Ecto neural progenitor cell (in vitro differentiated cells): ENCODE data around the gene CATSPERD.
A peak's percentile ranks its signal among the peaks of the same experiment; 100 is the strongest.

Experiments
- DNase-seq: peaks from one replicate; pipeline ENCODE4 v3.0.0-alpha.2; 2018; ENCODE audit warnings: low spot score

The CATSPERD gene, protein sequence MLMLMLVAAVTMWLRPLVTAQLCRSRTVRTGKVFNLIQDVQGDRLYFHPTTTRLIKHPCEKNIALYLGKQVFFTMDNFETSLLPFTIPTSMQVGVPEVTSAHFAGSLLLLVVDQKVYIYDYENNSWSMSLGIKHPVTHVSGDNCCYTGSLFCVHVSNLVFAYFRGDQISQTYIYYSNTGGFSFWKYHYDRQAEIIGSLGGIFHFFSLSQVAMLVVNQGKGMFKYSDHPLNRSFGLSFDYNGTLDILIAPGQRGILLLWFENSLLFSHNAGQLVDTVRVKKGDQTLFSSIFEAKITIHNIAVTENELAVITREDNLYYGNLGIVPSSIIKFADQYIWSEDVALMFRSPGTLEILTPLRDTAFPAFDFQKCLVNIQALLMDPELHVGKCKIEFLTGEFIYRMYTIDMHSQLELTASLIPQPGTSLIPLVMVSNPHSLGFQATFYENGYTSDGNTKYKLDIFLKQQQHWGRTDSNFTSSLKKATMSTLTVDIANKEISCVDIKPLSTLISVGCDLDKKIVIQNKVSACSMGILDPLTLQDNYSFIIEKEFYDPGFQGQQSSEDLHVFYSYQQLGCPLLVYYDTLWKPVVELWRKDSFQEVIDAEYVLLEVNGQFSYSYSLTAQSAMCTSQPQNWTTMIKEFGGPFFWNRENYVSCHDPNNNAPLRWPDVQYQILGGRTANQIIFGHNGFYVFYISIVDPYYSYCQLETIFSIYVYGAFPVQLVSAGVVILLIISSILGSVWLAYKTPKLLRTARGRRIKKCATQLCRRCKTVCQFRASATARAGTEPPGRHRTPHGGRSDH

DNA sequence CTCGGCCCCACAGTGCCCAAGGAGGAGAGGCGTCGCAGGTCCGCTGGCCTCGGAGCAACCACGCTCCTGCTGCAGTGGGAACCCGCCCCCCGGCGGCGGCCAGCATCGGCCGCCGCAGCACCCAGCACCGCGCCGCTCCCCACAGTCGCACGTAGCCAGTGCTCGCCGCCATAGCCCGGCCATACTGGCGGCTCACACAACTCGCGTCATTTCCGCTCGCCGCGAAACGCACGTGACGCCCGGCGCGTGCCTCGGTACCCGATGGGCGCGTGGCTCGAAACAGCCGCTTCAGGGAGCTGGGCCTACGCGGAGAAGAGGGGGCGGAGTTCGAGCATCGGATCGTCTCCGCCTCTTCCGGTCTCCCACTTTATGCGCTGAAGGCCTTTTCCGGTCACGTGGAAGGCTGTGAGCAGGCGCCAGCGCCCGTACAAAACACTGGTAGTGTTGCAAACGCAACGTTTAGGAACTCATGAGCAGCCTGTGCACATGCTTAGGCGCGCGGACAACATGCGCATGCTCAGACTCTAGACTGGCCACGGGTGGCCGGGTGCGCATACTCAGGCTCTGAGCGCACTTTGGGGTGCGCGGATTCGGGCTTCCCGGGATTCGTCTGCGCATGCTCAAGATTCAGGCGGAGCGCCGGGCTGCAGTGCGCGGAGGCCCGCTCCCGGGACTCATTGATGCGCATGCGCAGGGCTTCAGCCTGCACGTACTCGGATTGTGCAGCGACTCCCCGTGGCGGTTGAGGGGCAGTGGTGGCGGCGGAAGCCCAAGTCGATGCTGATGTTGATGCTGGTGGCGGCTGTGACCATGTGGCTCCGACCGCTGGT is at the start of gene CATSPERD, which contains the start of gene LONP1:
Gene CATSPERD, plus strand, starts transcription at position 677 of the 830 bp plus-strand sequence. Its CDS starts 101 bp downstream, at position 778.
Gene LONP1, minus strand, starts transcription at position 186 of the 830 bp plus-strand sequence. Its CDS starts 14 bp downstream, at position 172.
- DNase-seq, result peak; percentile 99

DNA sequence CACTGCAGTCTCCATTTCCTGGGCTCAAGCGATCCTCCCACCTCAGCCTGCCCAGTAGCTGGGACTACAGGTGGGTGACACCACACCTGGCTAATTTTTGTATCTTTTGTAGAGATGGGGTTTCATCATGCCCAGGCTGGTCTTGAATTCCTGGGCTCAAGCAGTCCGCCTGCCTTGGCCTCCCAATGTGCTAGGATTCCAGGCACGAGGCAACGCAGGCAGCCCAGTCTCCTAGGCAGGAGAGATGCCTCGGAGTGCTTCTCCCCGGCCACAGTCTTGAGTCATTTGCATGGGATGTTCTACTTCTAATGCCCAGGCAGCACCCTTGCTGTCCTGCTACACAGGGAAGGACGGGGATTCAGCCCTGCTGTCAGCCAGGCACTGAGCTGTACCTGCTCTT is 48.8 kb upstream of the CATSPERD start:
- DNase-seq, result no peak

- DNase-seq, result no peak
Measured at GRCh38 chr19:5672708-5673459, 47.6 kb upstream of the CATSPERD start.

- DNase-seq, result no peak
Measured at GRCh38 chr19:5673752-5674151, 46.7 kb upstream of the CATSPERD start.

GRCh38 chr19:5674714-5675113 is 45.7 kb upstream of the CATSPERD start:
- DNase-seq, result no peak

DNA sequence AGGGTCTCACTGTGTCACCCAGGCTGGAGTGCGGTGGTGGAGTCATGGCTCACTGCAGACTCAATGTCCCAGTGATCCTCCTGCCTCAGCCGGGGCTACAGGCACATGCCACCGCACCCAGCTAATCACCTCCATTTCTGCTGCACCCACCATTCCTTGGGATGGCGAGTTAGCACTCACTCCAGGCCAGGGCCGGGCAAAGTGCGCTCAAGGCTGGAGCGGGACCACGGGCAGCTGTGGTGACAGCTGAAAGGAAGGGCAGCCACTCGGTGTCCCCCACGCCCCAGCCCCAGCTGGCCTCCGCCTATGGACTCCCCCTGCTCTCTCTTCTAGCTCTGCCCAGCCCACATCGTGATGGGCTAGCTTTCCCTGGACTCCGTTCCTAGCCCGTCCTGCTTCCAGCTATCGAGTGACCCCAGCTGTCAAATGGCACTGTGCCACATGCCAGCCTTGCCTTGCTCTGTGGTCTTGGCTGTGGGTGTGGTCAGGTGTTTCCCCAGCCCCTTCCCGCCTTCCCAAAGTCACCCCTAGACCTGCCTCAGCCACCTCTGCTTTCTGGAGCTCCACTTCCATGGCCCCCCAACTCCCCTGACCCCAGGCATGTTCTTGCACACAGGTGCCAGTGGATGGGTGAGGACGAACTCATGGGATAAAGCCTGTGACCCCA is 44.2 kb upstream of the CATSPERD start:
- DNase-seq, result no peak

GRCh38 chr19:5676772-5677105 is 43.7 kb upstream of the CATSPERD start:
- DNase-seq, result no peak

DNA sequence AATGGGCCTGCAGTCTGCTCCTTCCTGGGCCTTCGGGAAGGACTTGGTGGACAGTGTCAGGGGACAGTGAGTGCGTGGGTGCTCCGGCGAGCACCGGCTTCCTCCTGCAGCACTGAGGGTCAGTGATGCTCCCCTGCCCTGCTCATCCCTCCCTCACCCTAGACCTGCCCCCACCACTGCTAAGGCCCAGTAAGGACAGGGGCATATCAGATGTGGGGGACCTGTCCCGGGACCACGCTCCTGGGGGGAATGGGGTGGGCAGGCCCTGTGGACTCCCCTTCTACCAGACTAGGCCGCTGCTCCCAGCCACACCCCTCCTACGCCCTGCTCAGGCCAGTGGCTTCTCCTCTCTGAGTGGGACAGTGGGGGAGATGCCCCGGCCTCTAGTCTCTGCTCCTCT is 43.3 kb upstream of the CATSPERD start:
- no peak for DNase-seq

DNA sequence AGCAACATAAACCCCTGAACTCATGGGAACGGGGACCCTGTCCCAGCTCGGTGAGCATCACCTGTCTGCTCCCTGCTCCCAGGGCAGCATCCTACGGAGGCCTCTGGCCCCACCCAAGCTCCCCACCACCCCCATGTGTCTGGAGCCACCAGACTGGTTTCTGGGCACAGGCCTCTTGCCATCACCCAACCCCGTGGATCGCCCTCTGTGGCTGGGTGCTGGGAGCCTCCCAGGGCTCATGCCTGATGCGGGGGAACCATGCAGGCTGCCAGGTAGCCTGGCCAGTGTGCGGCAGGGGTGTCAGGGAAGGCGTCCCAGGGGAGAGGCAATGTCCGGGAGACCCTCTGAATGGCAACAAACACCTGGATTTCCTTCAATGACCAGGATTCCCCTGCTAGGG is 42.9 kb upstream of the CATSPERD start:
- DNase-seq, result no peak

GRCh38 chr19:5678071-5678718 is 42.2 kb upstream of the CATSPERD start:
- DNase-seq, result no peak

DNA sequence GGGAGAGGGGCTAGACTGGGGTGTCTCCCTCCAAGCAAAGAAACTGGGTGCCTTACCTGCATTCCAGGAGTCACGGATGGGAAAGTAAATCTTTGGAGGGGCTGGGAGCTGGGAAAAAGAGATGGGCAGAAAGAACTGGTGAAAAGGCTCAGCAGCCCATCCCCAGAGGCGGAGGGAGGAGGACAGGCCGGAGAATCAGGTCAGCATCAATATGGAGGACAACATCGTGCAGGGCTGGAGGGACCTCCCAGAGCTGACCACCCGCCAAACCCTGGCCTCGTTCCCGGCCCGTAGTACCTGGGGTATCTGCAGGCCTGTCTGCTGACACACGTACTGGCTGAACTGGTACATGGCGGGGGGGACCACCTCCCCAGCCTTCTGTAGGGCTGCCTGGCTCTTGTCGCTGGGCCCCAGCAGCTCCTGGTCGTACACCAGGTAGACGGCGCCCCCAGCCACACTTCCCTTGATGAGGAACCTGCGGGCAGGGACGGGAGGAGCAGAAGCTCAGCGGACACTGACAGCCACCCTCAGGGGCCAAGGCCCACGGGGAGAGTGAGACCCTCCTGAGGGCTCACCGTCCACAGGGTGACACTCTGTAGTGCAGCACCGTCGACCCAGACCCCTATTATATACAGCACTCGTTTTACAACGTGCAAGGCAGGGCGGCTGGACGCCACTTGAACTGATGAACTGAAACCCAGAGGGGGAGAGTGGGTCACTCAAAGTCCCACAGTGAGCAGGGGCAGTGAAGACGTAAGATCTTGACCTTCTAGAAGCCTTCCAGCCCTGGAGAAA is 41.0 kb upstream of the CATSPERD start:
- no peak for DNase-seq

- no peak for DNase-seq
Measured at GRCh38 chr19:5680084-5680436, 40.4 kb upstream of the CATSPERD start.

DNA sequence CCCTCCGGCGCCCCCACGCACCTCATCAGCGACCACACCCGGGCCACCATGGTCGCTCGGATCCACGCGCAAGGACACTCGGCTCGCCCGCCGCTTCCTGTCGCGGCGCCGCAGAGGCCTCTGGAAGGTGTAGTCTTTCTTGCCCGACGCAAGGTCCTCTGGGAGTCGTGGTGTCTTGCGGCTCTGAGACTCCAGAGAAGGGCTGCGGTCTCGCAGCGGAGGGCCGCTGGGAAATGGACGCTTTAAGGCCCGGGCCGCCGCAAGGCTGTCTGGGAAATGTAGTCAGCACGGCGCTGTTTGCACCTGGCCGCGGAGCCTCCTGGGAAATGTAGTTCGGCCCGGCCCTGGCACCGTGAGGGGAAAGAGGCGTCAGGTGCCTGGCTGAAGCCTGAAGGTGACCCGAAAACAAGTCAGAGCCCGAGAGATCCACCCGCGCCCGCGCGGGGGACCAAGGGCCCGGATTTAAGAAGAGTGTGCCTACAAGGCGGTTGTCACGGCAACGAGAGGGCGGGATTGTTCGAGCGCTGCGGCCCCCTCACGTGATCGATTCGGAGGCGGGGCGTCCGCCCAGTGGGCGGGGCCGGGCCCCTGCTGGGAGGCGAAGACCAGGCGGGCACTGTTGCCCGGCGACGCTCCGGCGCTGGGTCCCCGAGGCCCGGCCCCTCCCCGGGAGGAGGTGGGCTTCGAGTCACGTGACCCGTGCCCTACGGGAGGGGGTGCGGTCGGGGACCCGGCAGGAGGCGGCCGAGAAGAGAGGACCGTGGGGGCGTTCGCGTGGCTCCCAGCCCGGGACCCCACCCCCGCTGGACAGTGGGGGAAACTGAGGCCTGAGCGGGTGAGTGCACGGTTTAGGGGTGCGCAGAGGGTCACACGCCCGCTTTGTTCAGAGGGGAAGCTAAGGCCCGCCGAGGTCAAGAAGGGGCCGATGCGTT is 39.7 kb upstream of the CATSPERD start, which contains the start of the genes HSD11B1L and MICOS13:
Gene HSD11B1L, plus strand, starts transcription at position 591 of the 932 bp plus-strand sequence. CDS start 3,806 bp downstream, outside the sequence.
Gene MICOS13, minus strand, starts transcription at position 80 of the 932 bp plus-strand sequence. Its CDS starts 30 bp downstream, at position 50.
- peak; percentile 99 for DNase-seq

GRCh38 chr19:5681391-5682106 is 38.9 kb upstream of the CATSPERD start:
- DNase-seq, result no peak

GRCh38 chr19:5682107-5682482 is 38.3 kb upstream of the CATSPERD start:
- no peak for DNase-seq

GRCh38 chr19:5683177-5683886 is 37.1 kb upstream of the CATSPERD start:
- DNase-seq, result no peak
